ENCODE measurements around the gene WDR70.
"Not testable (repeated sequence)": the region's sequence is repeated elsewhere in the genome, so short reads cannot be mapped to it uniquely, and the experiment has no call there.

The WDR70 gene

DNA sequence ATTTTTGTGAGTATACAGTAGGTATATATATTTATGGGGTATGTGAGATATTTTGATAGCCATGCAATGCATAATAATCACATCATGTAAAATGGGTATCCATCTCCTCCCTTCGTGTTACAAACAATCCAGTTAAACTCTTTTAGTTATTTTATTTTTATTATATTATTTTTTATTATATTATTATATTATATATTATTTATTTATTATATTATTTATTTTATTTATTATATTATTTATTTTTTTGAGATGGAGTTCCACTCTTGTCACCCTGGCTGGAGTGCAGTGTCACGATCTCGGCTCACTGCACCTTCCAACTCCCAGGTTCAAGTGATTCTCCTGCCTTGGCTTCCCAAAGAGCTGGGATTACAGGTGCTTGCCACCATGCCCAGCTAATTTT, 138.6 kb downstream of the WDR70 start:
- H3K4me1 ChIP-seq (ENCODE audit: insufficient read depth, low read length): no peaks in the 10 kb centered on the region
- no peaks in the 10 kb centered on the region for H3K36me3 ChIP-seq (ENCODE audit: insufficient read depth, low read length)
- H3K9ac ChIP-seq (ENCODE audit: low read depth, low read length): no peak overlapping the region
- peaks cover 7% of the 10 kb centered on the region; the same call in 1 of the 2 replicates for H3K9me3 ChIP-seq (ENCODE audit: control insufficient read depth, insufficient read depth, low read length)

DNA sequence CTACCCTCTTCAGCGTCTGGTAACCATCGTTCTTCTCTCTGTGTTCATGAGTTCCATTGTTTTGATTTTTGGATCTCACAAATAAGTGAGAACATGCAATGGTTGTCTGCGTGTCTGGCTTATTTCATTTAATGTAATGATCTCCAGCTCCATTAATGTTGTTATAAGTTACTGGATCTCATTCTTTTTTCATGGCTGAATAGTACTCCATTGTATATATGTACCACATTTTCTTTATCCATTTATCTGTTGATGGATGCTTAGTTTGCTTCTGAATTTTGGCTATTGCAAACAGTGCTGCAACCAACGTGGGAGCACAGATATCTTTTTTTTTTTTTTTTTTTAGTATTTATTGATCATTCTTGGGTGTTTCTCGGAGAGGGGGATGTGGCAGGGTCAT, 139.2 kb downstream of the WDR70 start:
- H3K9ac ChIP-seq (ENCODE audit: low read depth, low read length); H3K36me3 ChIP-seq (ENCODE audit: insufficient read depth, low read length); H3K4me1 ChIP-seq (ENCODE audit: insufficient read depth, low read length); H3K9me3 ChIP-seq (ENCODE audit: control insufficient read depth, insufficient read depth, low read length): not testable (repeated sequence)

- H3K4me1 ChIP-seq (ENCODE audit: insufficient read depth, low read length): no peaks in the 10 kb centered on the region
- peaks cover 7% of the 10 kb centered on the region; the same call in 1 of the 2 replicates for H3K9me3 ChIP-seq (ENCODE audit: control insufficient read depth, insufficient read depth, low read length)
- no peaks in the 10 kb centered on the region for H3K36me3 ChIP-seq (ENCODE audit: insufficient read depth, low read length)
- no peak overlapping the region for H3K9ac ChIP-seq (ENCODE audit: low read depth, low read length)
Measured at GRCh38 chr5:37519304-37519703, 140.2 kb downstream of the WDR70 start.

DNA sequence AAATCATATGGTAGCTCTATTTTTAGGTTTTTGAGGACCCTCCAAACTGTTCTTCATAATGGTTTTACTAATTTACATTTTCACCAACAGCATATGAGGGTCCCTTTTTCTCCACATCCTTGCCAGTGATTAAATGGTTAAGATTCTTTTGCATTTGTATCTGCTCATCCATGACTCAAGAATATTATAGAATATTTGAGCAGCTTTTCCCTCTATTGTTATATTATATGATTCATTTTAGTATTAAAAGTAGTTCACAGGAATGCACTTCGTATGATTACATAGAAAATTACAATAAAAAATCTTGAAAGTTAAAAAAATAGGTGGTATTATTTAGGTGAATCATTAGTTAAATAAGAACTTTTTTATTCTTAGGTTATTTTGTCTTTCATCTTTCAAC, 140.7 kb downstream of the WDR70 start:
- peaks cover 7% of the 10 kb centered on the region; the same call in 1 of the 2 replicates for H3K9me3 ChIP-seq (ENCODE audit: control insufficient read depth, insufficient read depth, low read length)
- H3K9ac ChIP-seq (ENCODE audit: low read depth, low read length): no peak overlapping the region
- no peaks in the 10 kb centered on the region for H3K4me1 ChIP-seq (ENCODE audit: insufficient read depth, low read length)
- H3K36me3 ChIP-seq (ENCODE audit: insufficient read depth, low read length): no peaks in the 10 kb centered on the region

- Histone ChIP-seq H3K36me3 (ENCODE audit: insufficient read depth, low read length) (no peaks in the 10 kb centered on the region), H3K9me3 (ENCODE audit: control insufficient read depth, insufficient read depth, low read length) (peaks cover 7% of the 10 kb centered on the region; the same call in 1 of the 2 replicates), H3K4me1 (ENCODE audit: insufficient read depth, low read length) (no peaks in the 10 kb centered on the region), H3K9ac (ENCODE audit: low read depth, low read length) (no peak overlapping the region)
Measured at GRCh38 chr5:37520811-37521210, 141.7 kb downstream of the WDR70 start.

GRCh38 chr5:37532976-37533740, 154.0 kb downstream of the WDR70 start:
- no peaks in the 10 kb centered on the region; the same call in 1 of the 2 replicates for H3K36me3 ChIP-seq (ENCODE audit: insufficient read depth, low read length)
- H3K9ac ChIP-seq (ENCODE audit: low read depth, low read length): no peak overlapping the region
- H3K4me1 ChIP-seq (ENCODE audit: insufficient read depth, low read length): no peaks in the 10 kb centered on the region
- no peaks in the 10 kb centered on the region for H3K9me3 ChIP-seq (ENCODE audit: control insufficient read depth, insufficient read depth, low read length)

DNA sequence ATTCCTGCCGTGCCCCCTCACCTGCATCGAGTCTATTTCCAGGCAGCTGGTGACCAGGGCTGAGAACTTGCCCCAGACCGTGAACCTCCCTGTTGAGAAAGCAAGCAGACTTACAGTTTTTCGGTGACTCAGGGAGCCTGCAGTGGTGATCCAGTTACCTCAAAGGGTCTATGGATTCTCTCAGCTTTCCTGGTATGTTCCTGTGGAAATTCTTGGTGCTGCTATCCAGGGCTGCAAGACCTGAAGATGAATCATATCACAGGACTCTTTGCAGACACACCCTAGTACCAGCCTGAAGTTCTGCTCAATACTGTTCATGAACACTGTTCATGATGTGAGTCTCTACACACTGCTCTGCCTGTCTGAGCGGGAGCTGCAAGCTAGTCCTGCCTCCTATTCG, 154.7 kb downstream of the WDR70 start:
- no peaks in the 10 kb centered on the region; the same call in 1 of the 2 replicates for H3K36me3 ChIP-seq (ENCODE audit: insufficient read depth, low read length)
- no peaks in the 10 kb centered on the region for H3K4me1 ChIP-seq (ENCODE audit: insufficient read depth, low read length)
- H3K9ac ChIP-seq (ENCODE audit: low read depth, low read length): no peak overlapping the region
- H3K9me3 ChIP-seq (ENCODE audit: control insufficient read depth, insufficient read depth, low read length): no peaks in the 10 kb centered on the region

DNA sequence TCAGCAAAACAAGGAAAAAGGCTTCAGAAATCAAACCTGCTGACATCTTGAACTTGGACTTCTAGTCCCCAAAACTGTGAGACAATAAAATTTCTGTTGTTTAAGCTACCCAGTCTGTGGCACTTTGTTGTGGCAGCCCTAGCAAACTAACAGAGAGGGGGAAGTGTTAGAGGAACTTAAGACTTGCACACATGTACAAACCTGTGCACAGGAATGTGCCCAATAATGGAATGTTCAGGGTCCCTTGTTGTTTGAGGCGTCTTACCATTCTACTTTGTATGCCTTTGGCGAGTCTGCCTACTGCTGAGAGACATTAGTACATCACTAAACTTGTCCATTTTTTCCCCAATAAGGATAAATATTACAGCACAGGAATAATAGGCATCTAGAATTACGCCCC, 160.3 kb downstream of the WDR70 start:
- no peaks in the 10 kb centered on the region for H3K9me3 ChIP-seq (ENCODE audit: control insufficient read depth, insufficient read depth, low read length)
- no peak overlapping the region for H3K9ac ChIP-seq (ENCODE audit: low read depth, low read length)

GRCh38 chr5:37543216-37543615, 164.1 kb downstream of the WDR70 start:
- H3K9ac ChIP-seq (ENCODE audit: low read depth, low read length): no peak overlapping the region
- no peaks in the 10 kb centered on the region for H3K36me3 ChIP-seq (ENCODE audit: insufficient read depth, low read length)
- H3K9me3 ChIP-seq (ENCODE audit: control insufficient read depth, insufficient read depth, low read length): no peaks in the 10 kb centered on the region
- H3K4me1 ChIP-seq (ENCODE audit: insufficient read depth, low read length): no peaks in the 10 kb centered on the region

More for the DNA sequence above, 160.3 kb downstream of the WDR70 start:
- H3K4me1 ChIP-seq (ENCODE audit: insufficient read depth, low read length): no peaks in the 10 kb centered on the region
- H3K36me3 ChIP-seq (ENCODE audit: insufficient read depth, low read length): no peaks in the 10 kb centered on the region

- H3K9me3 ChIP-seq (ENCODE audit: control insufficient read depth, insufficient read depth, low read length): no peaks in the 10 kb centered on the region
- H3K4me1 ChIP-seq (ENCODE audit: insufficient read depth, low read length): 0 out of 2 replicates have a peak, but pooled peaks cover 3% of the 10 kb centered on the region
- H3K36me3 ChIP-seq (ENCODE audit: insufficient read depth, low read length): no peaks in the 10 kb centered on the region
- no peak overlapping the region for H3K9ac ChIP-seq (ENCODE audit: low read depth, low read length)
Measured at GRCh38 chr5:37549411-37549810, 170.3 kb downstream of the WDR70 start.

DNA sequence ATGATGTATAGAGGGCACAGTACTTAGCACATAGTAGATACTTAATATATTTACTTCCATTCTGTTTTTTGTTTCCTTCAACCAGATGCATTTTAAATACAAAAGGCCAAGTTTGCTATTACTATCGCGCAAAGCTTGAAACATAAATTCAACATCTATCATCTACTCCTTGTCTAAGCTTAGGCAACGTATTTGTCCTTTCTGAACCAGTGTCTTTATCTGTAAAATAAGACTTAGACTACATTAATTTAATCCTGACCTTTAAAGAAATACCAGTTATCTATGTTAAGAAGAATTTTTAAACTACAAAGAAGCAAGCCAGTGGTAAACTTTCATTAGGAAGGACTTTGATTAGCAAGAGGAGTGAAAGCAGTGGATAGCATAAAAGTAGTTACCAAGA, 173.0 kb downstream of the WDR70 start:
- H3K9me3 ChIP-seq (ENCODE audit: control insufficient read depth, insufficient read depth, low read length): no peaks in the 10 kb centered on the region
- H3K9ac ChIP-seq (ENCODE audit: low read depth, low read length): no peak overlapping the region
- 0 out of 2 replicates have a peak, but pooled peaks cover 3% of the 10 kb centered on the region for H3K4me1 ChIP-seq (ENCODE audit: insufficient read depth, low read length)
- H3K36me3 ChIP-seq (ENCODE audit: insufficient read depth, low read length): no peaks in the 10 kb centered on the region

DNA sequence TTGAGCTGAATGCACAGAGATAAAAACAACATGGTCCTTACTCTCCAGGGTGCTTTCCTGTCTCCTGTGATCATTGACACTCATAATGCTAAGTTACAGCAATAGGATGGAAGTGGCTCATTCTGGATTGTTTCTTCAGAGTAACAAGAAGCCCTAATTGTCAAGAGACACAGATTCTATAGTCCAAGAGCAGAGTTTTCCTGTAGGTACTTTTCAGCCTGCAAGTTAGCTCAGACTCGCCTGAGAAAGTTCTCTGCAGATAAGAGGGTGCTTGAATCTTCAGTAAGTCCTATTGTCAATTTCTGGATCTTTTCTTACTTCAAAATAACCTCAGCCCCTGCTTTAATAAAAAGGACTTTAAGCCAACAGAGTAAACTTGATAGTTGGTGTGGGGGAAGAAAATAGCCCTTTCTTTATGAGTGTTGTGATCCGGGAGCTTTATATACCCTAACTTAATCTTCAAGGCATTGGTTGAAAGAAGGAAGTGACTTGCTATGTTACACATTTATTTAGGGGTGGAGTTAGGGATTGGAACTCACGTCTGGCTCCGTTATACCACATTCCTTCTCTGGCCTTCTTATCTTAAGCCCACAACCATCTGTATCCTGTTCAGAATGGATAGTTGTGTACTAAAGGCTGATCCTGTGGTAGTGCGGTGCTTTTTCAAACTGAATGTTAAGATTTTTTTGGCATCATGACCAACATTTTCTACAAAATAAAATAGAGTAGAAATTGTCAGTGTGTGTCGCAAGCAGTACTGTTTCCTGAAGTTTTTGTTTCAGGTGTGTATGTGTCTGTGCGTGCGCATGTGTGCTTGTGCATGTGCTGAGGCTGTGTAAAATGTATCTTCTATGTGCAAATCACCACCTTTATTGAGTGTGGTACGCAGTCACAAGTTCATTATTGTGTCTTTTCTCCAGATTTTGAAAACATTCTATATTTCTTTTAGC, 173.9 kb downstream of the WDR70 start:
- Histone ChIP-seq H3K9me3 (ENCODE audit: control insufficient read depth, insufficient read depth, low read length) (no peaks in the 10 kb centered on the region), H3K36me3 (ENCODE audit: insufficient read depth, low read length) (no peaks in the 10 kb centered on the region), H3K4me1 (ENCODE audit: insufficient read depth, low read length) (0 out of 2 replicates have a peak, but pooled peaks cover 3% of the 10 kb centered on the region), H3K9ac (ENCODE audit: low read depth, low read length) (no peak overlapping the region)

DNA sequence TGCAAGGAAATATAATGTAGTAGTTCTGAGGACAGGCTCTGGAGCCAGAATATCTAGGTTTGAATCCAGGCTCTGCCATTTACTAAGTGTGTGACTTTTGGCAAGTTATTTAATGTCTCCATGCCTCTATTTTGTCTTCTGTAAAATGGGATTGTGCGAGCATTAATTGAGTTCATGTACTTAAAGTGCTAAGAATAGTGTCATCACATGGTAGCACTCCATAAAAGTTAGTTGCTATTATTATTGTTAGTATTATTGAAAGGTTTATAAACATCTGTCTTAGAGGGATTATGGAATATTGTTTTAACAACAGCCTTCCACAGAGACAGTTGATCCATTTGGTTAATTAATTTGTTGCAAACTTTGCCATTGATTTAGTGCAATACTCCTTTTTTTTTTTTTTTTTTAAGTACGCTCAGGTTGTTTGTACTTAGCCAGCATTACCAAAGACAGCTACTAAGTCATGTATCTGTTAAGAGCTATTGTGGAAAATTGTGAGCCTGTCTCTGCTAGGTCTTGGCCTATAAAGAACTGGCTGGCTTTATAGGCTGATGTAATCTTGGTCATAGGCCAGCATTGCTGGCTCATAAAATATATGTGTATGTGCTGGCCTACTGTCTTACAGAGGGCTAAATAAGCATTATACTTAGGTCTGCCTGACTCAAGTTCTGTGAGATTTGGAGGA, 174.7 kb downstream of the WDR70 start:
- Histone ChIP-seq H3K9me3 (ENCODE audit: control insufficient read depth, insufficient read depth, low read length) (no peaks in the 10 kb centered on the region), H3K36me3 (ENCODE audit: insufficient read depth, low read length) (no peaks in the 10 kb centered on the region), H3K9ac (ENCODE audit: low read depth, low read length) (no peak overlapping the region), H3K4me1 (ENCODE audit: insufficient read depth, low read length) (0 out of 2 replicates have a peak, but pooled peaks cover 3% of the 10 kb centered on the region)

DNA sequence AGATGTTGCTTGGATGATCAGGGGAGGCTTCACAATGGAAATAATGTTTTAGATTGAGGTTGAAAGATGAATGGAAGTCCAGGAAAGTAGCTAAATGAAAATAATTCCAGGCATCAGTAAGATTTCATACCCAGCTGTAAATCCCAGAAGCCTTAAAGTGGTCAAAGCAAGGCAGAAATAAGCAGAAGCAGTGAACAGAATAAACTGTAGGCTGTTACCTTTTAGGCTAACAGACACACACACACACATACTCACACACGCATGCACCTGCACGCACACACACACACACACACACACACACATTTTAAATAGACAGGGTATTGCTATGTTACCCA, 175.3 kb downstream of the WDR70 start:
- Histone ChIP-seq H3K4me1 (ENCODE audit: insufficient read depth, low read length) (0 out of 2 replicates have a peak, but pooled peaks cover 3% of the 10 kb centered on the region), H3K9me3 (ENCODE audit: control insufficient read depth, insufficient read depth, low read length) (no peaks in the 10 kb centered on the region)

More for the DNA sequence above, 175.3 kb downstream of the WDR70 start:
- Histone ChIP-seq H3K9ac (ENCODE audit: low read depth, low read length) (no peak overlapping the region), H3K36me3 (ENCODE audit: insufficient read depth, low read length) (no peaks in the 10 kb centered on the region)
